Brain pericyte (primary cell): Measurements from ENCODE around the gene OTOL1.

Source experiments
- DNase-seq: peaks from one replicate; pipeline ENCODE4 v3.0.0-alpha.2; 2012; ENCODE audit warnings: low read depth, low spot score

OTOL1 gene

DNA sequence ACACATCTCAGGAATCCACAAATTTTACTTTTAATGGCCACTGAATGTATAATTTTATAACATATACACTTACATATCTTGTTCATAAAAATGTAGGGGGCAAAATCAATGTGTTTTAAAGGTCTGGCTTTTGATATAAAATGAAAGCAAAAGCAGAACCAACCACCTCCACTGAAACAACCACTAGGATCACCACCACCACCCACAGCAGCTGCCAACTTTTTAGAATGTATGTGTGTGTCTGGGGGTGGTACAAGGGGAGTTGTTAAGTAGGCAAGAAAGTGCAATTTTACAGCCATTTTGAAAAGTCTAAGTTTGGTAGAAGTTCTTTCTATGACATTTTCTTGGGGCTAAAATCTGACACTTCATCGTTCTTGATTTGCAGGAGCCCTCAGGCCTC, 44.0 kb downstream of the OTOL1 start:
- no peak for DNase-seq

DNA sequence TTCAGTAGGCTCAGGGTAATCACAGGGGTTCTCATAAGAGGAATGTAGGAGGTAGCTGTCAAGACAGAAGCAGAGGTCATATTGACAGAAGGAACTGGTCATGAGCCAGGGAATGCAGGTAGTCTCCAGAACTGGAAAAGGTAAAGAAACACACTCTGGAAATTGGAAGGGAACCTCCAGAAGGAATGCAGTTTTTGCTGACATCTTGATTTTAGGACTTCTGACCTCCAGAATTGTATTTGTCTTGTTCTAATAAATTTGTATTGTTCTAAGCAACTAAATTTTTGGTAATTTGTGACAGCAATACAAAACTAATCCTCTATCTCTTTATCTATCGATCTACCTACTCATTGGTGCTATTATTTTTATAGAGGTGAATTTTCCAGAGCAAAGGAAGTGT, 49.2 kb downstream of the OTOL1 start:
- DNase-seq: no peak

DNA sequence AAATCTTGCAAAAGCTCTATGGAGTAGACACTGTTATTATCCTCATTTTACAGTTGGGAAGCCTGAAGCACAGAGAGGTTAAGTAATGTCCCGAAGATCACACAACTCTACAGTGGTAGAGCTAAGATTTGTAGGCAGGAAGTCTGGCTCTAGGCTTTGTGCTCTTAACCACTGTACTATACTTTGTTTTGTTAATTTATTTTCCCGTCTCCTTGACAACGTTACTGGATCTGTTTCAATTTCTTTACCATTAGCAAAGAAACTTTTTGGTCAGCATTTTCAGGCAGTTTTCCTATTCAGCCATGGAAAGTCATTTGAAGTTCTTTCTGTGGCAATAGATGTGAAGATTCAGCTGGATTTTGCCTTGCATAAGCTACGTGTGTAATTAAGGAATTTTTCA, 51.7 kb downstream of the OTOL1 start:
- no peak for DNase-seq

DNA sequence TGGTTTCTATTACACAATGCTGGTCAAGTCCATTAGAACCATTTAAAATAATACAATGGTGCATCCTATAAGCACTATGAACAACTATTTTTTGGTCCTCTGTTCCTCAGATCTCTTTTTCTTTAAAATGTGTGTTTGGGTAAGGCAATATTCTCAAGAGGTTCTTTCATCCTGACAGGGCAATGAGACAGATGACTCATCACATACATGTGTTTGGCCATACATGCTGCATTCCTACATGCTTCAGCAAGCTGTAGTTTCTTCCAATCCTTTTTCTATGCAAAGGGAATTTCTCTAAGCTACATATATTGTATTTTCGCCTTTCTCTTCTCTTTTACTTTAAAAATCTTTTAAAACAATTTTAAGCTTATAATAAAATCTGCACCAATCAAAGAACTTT, 52.7 kb downstream of the OTOL1 start:
- DNase-seq: no peak

DNA sequence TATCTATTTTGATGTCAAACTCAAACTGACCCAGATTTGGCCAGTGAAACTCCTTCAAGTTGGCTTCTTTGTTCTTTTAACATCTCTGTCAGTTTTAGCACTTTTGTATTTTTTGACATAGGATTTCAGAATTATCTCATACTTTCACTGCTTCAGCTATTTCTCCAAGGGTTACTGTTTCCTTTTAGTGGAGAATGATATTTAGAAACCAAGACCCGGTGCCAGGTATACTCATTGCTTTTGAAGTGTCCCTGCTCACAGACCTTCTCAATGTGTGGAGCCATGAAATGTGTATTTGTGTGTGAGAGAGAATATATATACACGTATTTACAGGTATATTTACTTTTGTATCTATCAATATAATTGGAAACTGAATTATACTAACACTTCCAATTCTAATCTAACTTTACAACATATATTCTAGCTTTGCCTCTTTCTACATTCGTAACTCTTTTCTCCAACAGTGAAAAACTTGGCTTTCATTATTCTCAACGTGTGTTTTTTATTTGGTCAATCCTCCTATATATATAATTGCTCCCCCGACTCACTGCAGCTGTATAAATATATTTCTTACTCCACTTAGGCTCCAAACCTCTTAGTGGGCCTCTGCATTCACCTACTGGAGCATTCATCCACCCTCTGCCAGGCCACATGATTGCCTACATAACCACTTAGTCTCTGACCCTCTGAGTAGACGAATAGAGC, 54.0 kb downstream of the OTOL1 start:
- DNase-seq: no peak

DNA sequence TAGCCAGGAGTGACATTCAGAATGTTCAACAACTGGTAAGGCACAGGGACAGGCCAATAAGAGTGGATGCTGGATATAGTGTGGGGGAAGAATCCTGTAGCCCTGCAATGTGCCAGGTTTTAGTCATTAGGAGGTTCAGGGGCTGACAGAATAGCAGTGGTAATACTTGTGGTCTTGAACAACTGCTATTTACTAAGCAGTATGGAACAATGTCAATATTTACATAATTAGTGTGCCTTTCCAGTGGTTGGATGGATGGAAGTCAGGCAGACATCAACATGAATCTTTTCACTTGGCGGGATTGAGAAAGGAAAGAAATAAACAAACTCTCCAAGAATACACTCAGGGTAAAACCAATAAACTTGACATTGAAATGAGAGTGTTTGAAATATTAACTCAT, 55.1 kb downstream of the OTOL1 start:
- DNase-seq: no peak

DNA sequence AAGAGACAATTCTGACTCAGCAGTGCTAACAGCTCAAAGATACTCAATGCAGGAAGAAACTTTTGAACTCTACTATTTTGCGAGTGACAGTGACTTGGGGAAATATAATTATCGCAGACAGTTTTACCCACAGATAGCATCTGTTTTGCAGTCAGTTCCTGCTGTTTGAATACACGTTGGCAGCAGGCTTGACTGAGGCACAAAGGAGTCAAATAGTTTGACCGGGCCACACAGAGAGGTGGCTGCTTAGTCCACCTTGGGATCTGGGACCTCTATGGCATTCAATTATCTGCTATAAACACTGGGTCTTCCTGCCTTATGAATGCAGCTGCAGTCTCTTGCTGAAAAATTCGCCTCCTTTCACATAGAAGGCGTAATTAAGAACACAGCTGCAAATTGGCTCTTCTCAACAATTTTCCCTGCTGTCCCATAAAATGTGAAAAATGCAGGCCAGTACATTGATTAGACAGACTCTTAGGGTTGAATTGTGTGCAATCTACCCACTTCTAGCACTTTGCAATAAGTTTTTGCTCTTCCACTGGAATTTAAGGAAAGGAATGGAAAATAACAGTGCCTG, 56.5 kb downstream of the OTOL1 start:
- no peak for DNase-seq
